Prostate gland (tissue), 2 donors: ENCODE data around the gene NMBR. TPM values are rescaled to one million over a fixed set of nuclear protein-coding genes. Genes with fewer than 3 reads are reported as not detected.

Source experiments
- DNase-seq: peaks from one replicate; pipeline ENCODE4 v3.0.0-alpha.2; 2019; ENCODE audit warnings: low spot score
- H3K27ac ChIP-seq, 2 donors: fragments of 200-600 bp; sonication (generic); 2 replicates each; pipeline ENCODE4 v1.5.1; 2017 to 2019
- H3K27me3 ChIP-seq: fragments of 200-600 bp; sonication (generic); replicated peaks from 2 replicates; pipeline ENCODE4 v1.5.1; 2019; ENCODE audit not compliant: insufficient read depth
- H3K36me3 ChIP-seq, 2 donors: fragments of 200-600 bp; sonication (generic); 1 replicate in 1 of 2; 2 replicates in 1 of 2; pipeline versions ENCODE4 v1.5.1 to v1.8.1; 2017 to 2019
- H3K4me1 ChIP-seq: fragments of 200-600 bp; sonication (generic); replicated peaks from 2 replicates; pipeline ENCODE4 v1.5.1; 2019
- H3K4me3 ChIP-seq, 2 donors: fragments of 200-600 bp; sonication (generic); 2 replicates each; pipeline ENCODE4 v1.5.1; 2017 to 2019
- H3K9me3 ChIP-seq: fragments of 200-600 bp; sonication (generic); 2 replicates; pipeline ENCODE4 v1.5.1; 2017
- CTCF ChIP-seq, 4 experiments: fragments of 200-600 bp in 2 of 4; fragments of 450-650 bp in 2 of 4; sonication (generic) in 2 of 4; IDR thresholded peaks; 1 replicate in 3 of 4; 2 replicates in 1 of 4; pipeline ENCODE4 v1.5.1; 2016 to 2019; ENCODE audit warnings: antibody characterized with exemption in 4 of 4, mild to moderate bottlenecking in 2 of 4, moderate library complexity in 2 of 4
- POLR2A ChIP-seq: fragments of 450-650 bp; IDR thresholded peaks from one replicate; pipeline ENCODE4 v1.6.1; 2016; ENCODE audit warnings: antibody characterized with exemption, mild to moderate bottlenecking
- POLR2AphosphoS5 ChIP-seq: sonication (generic); formaldehyde crosslinking; IDR thresholded peaks from one replicate; pipeline ENCODE4 v1.6.1; 2017; ENCODE audit warnings: antibody characterized with exemption
- WGBS: methylation state at CpG from one replicate; pipeline ENCODE4 v1.1.5; 2018; 5-methylcytosine and 5-hydroxymethylcytosine counted together
- intact Hi-C: fragments of 100-400 bp; cut with DNase I; formaldehyde crosslinking; loops from one replicate; pipeline ENCODE4 v1.14.2; 2022
- total RNA-seq, 2 donors: library from RNA; depleted of rRNA; stranded (reverse); fragments of >200 nt; gene quantifications; one replicate each; pipeline ENCODE4 v1.1.0, GENCODE V29; 2016

The NMBR gene
- total RNA-seq, 2 donors from 2014 or later: not detected

- H3K36me3 ChIP-seq: no peaks in the 10 kb centered on the region
- intact Hi-C loops: no loop called here
- no peak overlapping the region for H3K27ac ChIP-seq
- H3K9me3 ChIP-seq: no peaks in the 10 kb centered on the region
- DNase-seq: no peak
- TF ChIP-seq CTCF (IDR thresholded peaks at IDR 0.05) (no peak), POLR2AphosphoS5 (no peak), POLR2A (no peak)
- 37% methylated on average over 1 of the region's 1 CpG for WGBS
- H3K27me3 ChIP-seq: no peaks in the 10 kb centered on the region
- H3K4me3 ChIP-seq: no peak overlapping the region
- H3K4me1 ChIP-seq: no peaks in the 10 kb centered on the region
These were observed 40.3 kb upstream of the NMBR start for GRCh38 chr6:142187209-142187608.

GRCh38 chr6:142185641-142186040, 38.7 kb upstream of the NMBR start:
- intact Hi-C loops: no loop called here
- H3K4me1 ChIP-seq: no peaks in the 10 kb centered on the region
- no peak overlapping the region for H3K4me3 ChIP-seq
- no peaks in the 10 kb centered on the region for H3K27me3 ChIP-seq
- no peak overlapping the region for H3K27ac ChIP-seq
- H3K36me3 ChIP-seq: no peaks in the 10 kb centered on the region
- H3K9me3 ChIP-seq: no peaks in the 10 kb centered on the region
- DNase-seq: no peak
- WGBS: 100% methylated on average over 1 of the region's 1 CpG
- TF ChIP-seq POLR2A (no peak), POLR2AphosphoS5 (no peak), CTCF (IDR thresholded peaks at IDR 0.05) (no peak)

- no peaks in the 10 kb centered on the region for H3K27me3 ChIP-seq
- no peaks in the 10 kb centered on the region for H3K4me1 ChIP-seq
- no peaks in the 10 kb centered on the region for H3K9me3 ChIP-seq
- TF ChIP-seq POLR2A (no peak), POLR2AphosphoS5 (no peak), CTCF (IDR thresholded peaks at IDR 0.05) (no peak)
- 92% methylated on average over 2 of the region's 2 CpGs for WGBS
- no peak overlapping the region for H3K27ac ChIP-seq
- no peaks in the 10 kb centered on the region for H3K36me3 ChIP-seq
- no peak overlapping the region for H3K4me3 ChIP-seq
- intact Hi-C loops: no loop called here
- DNase-seq: no peak
These were observed 37.4 kb upstream of the NMBR start for GRCh38 chr6:142184307-142184706.

- Histone ChIP-seq H3K4me1 (no peaks in the 10 kb centered on the region), H3K36me3 (no peaks in the 10 kb centered on the region), H3K4me3 (no peak overlapping the region), H3K9me3 (no peaks in the 10 kb centered on the region), H3K27ac (no peak overlapping the region), H3K27me3 (no peaks in the 10 kb centered on the region)
- intact Hi-C loops: no loop called here
- 97% methylated on average over 1 of the region's 1 CpG for whole genome bisulfite sequencing
- TF ChIP-seq POLR2AphosphoS5 (no peak), CTCF (IDR thresholded peaks at IDR 0.05) (no peak), POLR2A (no peak)
- DNase-seq: no peak
These were observed 36.4 kb upstream of the NMBR start for GRCh38 chr6:142183351-142183750.

GRCh38 chr6:142182004-142182403, 35.1 kb upstream of the NMBR start:
- intact Hi-C loops: no loop called here
- Histone ChIP-seq H3K9me3 (no peaks in the 10 kb centered on the region), H3K4me3 (no peak overlapping the region), H3K27me3 (no peaks in the 10 kb centered on the region), H3K36me3 (no peaks in the 10 kb centered on the region), H3K4me1 (no peaks in the 10 kb centered on the region), H3K27ac (no peak overlapping the region)
- DNase-seq: no peak
- TF ChIP-seq POLR2A (no peak), POLR2AphosphoS5 (no peak), CTCF (IDR thresholded peaks at IDR 0.05) (no peak)
